Neural progenitor cell (in vitro differentiated cells): ENCODE results near the gene TXNRD1.

Source experiments
- EZH2 ChIP-seq: fragments of 200-600 bp; sonication (generic); IDR thresholded peaks from 2 replicates; pipeline ENCODE4 v1.6.1; 2017; ENCODE audit warnings: antibody characterized with exemption, mild to moderate bottlenecking, moderate library complexity
- EZH2phosphoT487 ChIP-seq: fragments of 200-600 bp; sonication (generic); IDR thresholded peaks from 2 replicates; pipeline ENCODE4 v1.6.1; 2017; ENCODE audit warnings: antibody characterized with exemption
- TF ChIP-seq, protein P1 (sequence below): fragments of 200-600 bp; sonication (generic); IDR thresholded peaks from 2 replicates; pipeline ENCODE4 v1.5.1; 2017; ENCODE audit warnings: antibody characterized with exemption, mild to moderate bottlenecking

DNA sequence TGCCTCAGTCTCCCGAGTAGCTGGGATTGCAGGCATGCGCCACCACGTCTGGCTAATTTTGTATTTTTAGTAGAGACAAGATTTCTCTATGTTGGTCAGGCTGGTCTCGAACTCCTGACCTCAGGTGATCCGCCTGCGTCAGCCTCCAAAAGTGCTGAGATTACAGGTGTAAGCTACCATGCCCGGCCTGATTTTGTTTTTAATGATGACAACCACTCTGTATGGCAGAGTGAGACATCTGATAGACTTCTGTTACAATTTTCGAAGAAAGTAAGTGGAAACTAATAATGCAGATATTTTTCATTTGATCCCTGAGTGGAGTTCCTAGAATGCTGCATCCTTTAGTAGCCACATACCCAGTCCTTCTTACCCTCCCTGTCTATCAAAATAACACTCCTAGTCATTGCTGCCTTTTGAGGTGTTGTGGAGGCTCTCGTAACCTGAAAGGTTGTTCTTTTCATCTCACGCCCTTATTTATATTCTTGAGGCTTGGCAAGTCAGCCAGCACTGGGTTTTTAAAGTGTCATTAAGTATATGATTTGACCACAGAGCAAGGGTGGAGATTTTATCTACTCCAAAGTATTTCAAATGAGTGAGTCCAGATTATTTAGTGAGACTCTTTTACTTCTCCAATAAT, 82.0 kb downstream of the TXNRD1 start:
- TF ChIP-seq, protein P1, sequence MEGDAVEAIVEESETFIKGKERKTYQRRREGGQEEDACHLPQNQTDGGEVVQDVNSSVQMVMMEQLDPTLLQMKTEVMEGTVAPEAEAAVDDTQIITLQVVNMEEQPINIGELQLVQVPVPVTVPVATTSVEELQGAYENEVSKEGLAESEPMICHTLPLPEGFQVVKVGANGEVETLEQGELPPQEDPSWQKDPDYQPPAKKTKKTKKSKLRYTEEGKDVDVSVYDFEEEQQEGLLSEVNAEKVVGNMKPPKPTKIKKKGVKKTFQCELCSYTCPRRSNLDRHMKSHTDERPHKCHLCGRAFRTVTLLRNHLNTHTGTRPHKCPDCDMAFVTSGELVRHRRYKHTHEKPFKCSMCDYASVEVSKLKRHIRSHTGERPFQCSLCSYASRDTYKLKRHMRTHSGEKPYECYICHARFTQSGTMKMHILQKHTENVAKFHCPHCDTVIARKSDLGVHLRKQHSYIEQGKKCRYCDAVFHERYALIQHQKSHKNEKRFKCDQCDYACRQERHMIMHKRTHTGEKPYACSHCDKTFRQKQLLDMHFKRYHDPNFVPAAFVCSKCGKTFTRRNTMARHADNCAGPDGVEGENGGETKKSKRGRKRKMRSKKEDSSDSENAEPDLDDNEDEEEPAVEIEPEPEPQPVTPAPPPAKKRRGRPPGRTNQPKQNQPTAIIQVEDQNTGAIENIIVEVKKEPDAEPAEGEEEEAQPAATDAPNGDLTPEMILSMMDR, result no peak
- TF ChIP-seq EZH2, result no peak
- TF ChIP-seq EZH2phosphoT487, result no peak
